ENCODE results near the gene ARHGEF2.

GRCh38 chr1:156004843-156005584 lies 26.7 kb upstream of the ARHGEF2 start:
- TF ChIP-seq GATA3 (IDR thresholded peaks at IDR 0.05; ENCODE audit: low read depth, low read length) = no peak
- TF ChIP-seq GATA2 (IDR thresholded peaks at IDR 0.05; ENCODE audit: low read depth, low read length) = no peak

Measured in SH-SY5Y (cell line).